Measurements from ENCODE around the gene YWHAE. TPM values are rescaled to one million over a fixed set of nuclear protein-coding genes. Genes with fewer than 3 reads are reported as not detected.
"Not testable (repeated sequence)": the region's sequence is repeated elsewhere in the genome, so short reads cannot be mapped to it uniquely, and the experiment has no call there.

The YWHAE gene
- total and polyA plus RNA-seq, 5 donors, result 366 to 570 (median 535) TPM

GRCh38 chr17:1360315-1360714, 39.7 kb downstream of the YWHAE start:
- DNase-seq, result peak in 2 of 3 donors; percentile 47 to 75
- H3K4me1 ChIP-seq (ENCODE audit: control insufficient read depth, insufficient read depth, low read length), result not testable (repeated sequence)
- ATAC-seq, result peak in 1 of 2 donors; percentile 48

GRCh38 chr17:1354030-1354429, 46.0 kb downstream of the YWHAE start:
- Histone ChIP-seq H3K9me3 (ENCODE audit: control insufficient read depth, low read length) (no peaks in the 10 kb centered on the region), H3K4me1 (ENCODE audit: control insufficient read depth, insufficient read depth, low read length) (no peaks in the 10 kb centered on the region), H3K4me3 (ENCODE audit: low read length) (no peak overlapping the region), H3K27ac (ENCODE audit: low read length) (no peak overlapping the region), H3K27me3 (ENCODE audit: control insufficient read depth, insufficient read depth) (no peaks in the 10 kb centered on the region)
- intact Hi-C loops (cut with DNase I), result no loop called here
- ATAC-seq (peak in 1 of 2 donors; percentile 54), DNase-seq (no peak)
- WGBS, result 73% methylated on average over 7 of the region's 7 CpGs

More at GRCh38 chr17:1360315-1360714, 39.7 kb downstream of the YWHAE start:
- H3K27me3 ChIP-seq (ENCODE audit: control insufficient read depth, insufficient read depth); H3K4me3 ChIP-seq (ENCODE audit: low read length); H3K27ac ChIP-seq (ENCODE audit: low read length); H3K9me3 ChIP-seq (ENCODE audit: control insufficient read depth, low read length): not testable (repeated sequence)
- intact Hi-C loops (cut with DNase I), result loop anchor here (5.0 to 10.0 kb wide), 5 partner anchors 37 to 157 kb away; partner anchors contain the start of genes CRK (in 2 of the 4) and INPP5K (in 2 of the 4)
- 32% methylated on average over 5 of the region's 5 CpGs for WGBS

DNA sequence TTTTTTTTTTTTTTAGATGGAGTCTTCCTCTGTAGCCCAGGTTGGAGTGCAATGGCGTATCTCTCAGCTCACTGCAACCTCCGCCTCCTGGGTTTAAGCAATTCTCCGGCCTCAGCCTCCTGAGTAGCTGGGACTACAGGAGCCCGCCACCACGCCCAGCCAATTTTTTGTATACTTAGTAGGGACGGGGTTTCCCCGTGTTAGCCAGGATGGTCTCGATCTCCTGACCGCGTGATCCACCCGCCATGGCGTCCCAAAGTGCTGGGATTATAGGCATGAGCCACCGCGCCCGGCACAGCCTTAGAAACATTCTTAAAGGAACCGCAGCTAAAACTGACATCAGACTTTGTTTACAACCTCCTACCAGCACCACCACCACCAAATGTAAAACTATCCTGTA, 47.5 kb downstream of the YWHAE start:
- ATAC-seq; intact Hi-C loops (cut with DNase I): not testable (repeated sequence)

DNA sequence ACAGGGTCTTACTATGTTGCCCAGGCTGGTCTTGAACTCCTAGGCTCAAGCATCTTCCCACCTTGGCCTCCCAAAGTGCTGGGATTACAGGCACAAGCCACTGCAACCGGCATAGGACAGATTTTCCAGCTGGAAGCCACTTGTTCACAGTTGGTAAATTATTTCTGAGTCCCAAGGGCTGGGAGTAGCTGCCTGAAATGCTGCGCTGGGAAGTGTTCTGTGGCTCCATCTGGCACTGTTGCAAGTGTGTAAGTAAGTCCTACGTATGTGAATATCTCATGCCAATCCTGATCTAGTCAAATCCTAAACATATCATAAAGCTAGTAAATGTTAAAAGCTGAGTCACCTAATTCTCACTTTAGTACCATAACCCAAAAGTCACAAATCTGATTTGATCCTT, 48.1 kb downstream of the YWHAE start:
- 70% methylated on average over 3 of the region's 3 CpGs for WGBS
- ATAC-seq (no peak), DNase-seq (no peak)
- H3K9me3 ChIP-seq (ENCODE audit: control insufficient read depth, low read length), result no peaks in the 10 kb centered on the region
- no peaks in the 10 kb centered on the region for H3K27me3 ChIP-seq (ENCODE audit: control insufficient read depth, insufficient read depth)
- intact Hi-C loops (cut with DNase I), result no loop called here
- no peaks in the 10 kb centered on the region for H3K4me1 ChIP-seq (ENCODE audit: control insufficient read depth, insufficient read depth, low read length)
- no peak overlapping the region for H3K27ac ChIP-seq (ENCODE audit: low read length)
- no peak overlapping the region for H3K4me3 ChIP-seq (ENCODE audit: low read length)

More for the DNA sequence above, 47.5 kb downstream of the YWHAE start:
- H3K4me3 ChIP-seq (ENCODE audit: low read length); H3K9me3 ChIP-seq (ENCODE audit: control insufficient read depth, low read length); H3K27me3 ChIP-seq (ENCODE audit: control insufficient read depth, insufficient read depth); H3K4me1 ChIP-seq (ENCODE audit: control insufficient read depth, insufficient read depth, low read length); DNase-seq; H3K27ac ChIP-seq (ENCODE audit: low read length): not testable (repeated sequence)
- WGBS, result 85% methylated on average over 16 of the region's 16 CpGs

GRCh38 chr17:1351275-1351674, 48.7 kb downstream of the YWHAE start:
- ATAC-seq, result no peak
- intact Hi-C loops (cut with DNase I), result no loop called here
- Histone ChIP-seq H3K27ac (ENCODE audit: low read length) (no peak overlapping the region), H3K4me1 (ENCODE audit: control insufficient read depth, insufficient read depth, low read length) (no peaks in the 10 kb centered on the region), H3K27me3 (ENCODE audit: control insufficient read depth, insufficient read depth) (no peaks in the 10 kb centered on the region), H3K9me3 (ENCODE audit: control insufficient read depth, low read length) (no peaks in the 10 kb centered on the region), H3K4me3 (ENCODE audit: low read length) (no peak overlapping the region)
- WGBS, result 80% methylated on average over 5 of the region's 5 CpGs
- DNase-seq, result no peak

DNA sequence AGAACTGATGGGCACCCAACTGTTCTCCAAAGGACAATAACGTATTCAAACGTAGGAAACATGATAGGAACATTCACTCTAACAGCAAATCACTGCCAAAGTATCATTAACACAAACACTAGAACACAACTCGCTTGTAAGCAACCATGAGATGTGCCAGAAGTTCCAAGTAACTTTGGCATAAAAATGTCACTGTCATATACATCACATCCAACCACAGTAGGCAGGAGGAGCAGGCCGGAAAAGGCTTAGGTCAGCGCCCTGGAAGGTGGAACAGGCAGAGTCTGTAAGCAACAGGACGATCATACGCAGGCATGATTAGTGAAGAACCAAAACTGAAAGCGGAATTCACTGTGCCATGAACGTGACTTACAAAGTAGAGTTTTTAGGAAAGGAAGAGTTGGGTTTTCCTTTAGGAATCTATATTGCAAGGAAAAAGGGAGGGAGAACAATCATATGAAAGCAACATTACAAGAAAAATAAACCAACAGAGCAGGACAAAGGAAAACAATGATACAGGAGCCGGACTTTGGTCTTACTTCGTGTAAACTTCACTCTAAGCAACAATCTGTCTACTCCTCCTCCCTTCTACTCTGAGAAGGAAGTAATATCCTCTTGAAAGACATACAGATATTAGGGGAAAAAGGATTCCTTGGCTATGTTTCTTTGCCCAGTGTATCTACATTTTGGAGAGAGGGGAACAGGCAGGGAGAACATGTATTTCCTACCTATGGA, 52.3 kb downstream of the YWHAE start:
- 31% methylated on average over 11 of the region's 11 CpGs for whole genome bisulfite sequencing
- Histone ChIP-seq H3K4me3 (ENCODE audit: low read length) (no peak overlapping the region), H3K9me3 (ENCODE audit: control insufficient read depth, low read length) (no peaks in the 10 kb centered on the region), H3K4me1 (ENCODE audit: control insufficient read depth, insufficient read depth, low read length) (peaks cover 2% of the 10 kb centered on the region), H3K27me3 (ENCODE audit: control insufficient read depth, insufficient read depth) (no peaks in the 10 kb centered on the region), H3K27ac (ENCODE audit: low read length) (peak overlapping the region; percentile 29)
- intact Hi-C loops (cut with DNase I), result no loop called here
- peak; percentile 84 to 85 for ATAC-seq
- DNase-seq, result peak in 1 of 3 donors; percentile 66

DNA sequence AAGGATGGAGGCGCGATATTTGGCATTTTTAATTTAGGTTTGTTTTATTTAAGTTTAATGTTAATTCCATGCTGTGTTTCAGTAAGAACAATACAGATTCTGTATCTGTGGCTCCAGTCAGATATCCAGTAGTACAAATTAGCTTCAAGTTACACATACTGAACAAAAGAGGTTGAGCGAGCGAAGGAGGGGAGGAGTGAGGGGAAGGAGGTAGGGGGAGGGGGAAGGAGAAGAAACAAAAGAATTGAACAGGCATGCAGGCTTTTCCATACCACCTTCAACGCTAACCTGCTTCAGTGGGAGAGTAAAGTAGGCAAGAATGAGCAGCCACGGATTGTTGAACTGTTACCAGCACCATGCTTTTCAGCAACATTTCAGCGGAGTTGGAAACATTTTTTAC, 55.5 kb downstream of the YWHAE start:
- H3K4me1 ChIP-seq (ENCODE audit: control insufficient read depth, insufficient read depth, low read length), result peaks cover 2% of the 10 kb centered on the region
- 93% methylated on average over 7 of the region's 7 CpGs for WGBS
- no peaks in the 10 kb centered on the region for H3K9me3 ChIP-seq (ENCODE audit: control insufficient read depth, low read length)
- DNase-seq (no peak), ATAC-seq (no peak)
- intact Hi-C loops (cut with DNase I), result no loop called here
- no peak overlapping the region for H3K4me3 ChIP-seq (ENCODE audit: low read length)
- no peaks in the 10 kb centered on the region for H3K27me3 ChIP-seq (ENCODE audit: control insufficient read depth, insufficient read depth)
- H3K27ac ChIP-seq (ENCODE audit: low read length), result no peak overlapping the region

- Histone ChIP-seq H3K27ac (ENCODE audit: low read length) (no peak overlapping the region), H3K4me3 (ENCODE audit: low read length) (no peak overlapping the region), H3K27me3 (ENCODE audit: control insufficient read depth, insufficient read depth) (no peaks in the 10 kb centered on the region), H3K9me3 (ENCODE audit: control insufficient read depth, low read length) (no peaks in the 10 kb centered on the region), H3K4me1 (ENCODE audit: control insufficient read depth, insufficient read depth, low read length) (peaks cover 2% of the 10 kb centered on the region)
- DNase-seq (no peak), ATAC-seq (no peak)
- intact Hi-C loops (cut with DNase I), result no loop called here
- whole genome bisulfite sequencing, result 84% methylated on average over 5 of the region's 5 CpGs
These were observed 56.5 kb downstream of the YWHAE start for GRCh38 chr17:1343554-1343953.

- DNase-seq (no peak), ATAC-seq (no peak)
- H3K27ac ChIP-seq (ENCODE audit: low read length), result no peak overlapping the region
- no peak overlapping the region for H3K4me3 ChIP-seq (ENCODE audit: low read length)
- peaks cover 2% of the 10 kb centered on the region for H3K4me1 ChIP-seq (ENCODE audit: control insufficient read depth, insufficient read depth, low read length)
- 95% methylated on average over 11 of the region's 11 CpGs for WGBS
- intact Hi-C loops (cut with DNase I), result no loop called here
- no peaks in the 10 kb centered on the region for H3K9me3 ChIP-seq (ENCODE audit: control insufficient read depth, low read length)
- no peaks in the 10 kb centered on the region for H3K27me3 ChIP-seq (ENCODE audit: control insufficient read depth, insufficient read depth)
These were observed 59.7 kb downstream of the YWHAE start for GRCh38 chr17:1340371-1340770.

DNA sequence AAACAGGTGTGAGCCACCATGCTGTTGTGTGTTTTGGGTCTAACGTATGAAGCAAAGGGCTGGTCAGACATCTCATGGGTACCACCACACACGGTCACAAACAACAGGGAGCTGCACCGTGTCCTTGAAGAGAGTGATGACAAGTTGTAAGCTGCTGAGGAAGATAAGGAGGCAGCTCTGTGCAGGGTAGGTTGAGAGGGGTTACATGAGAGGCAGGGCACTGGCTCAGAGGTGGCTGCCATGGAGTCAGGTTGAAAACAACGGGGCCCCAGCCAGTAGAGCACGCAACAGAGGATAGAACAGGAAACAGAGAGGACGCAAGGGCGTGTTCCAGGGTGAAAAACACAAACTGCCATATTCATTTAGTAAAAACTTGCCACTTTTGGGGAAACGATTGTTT, 68.3 kb downstream of the YWHAE start:
- Histone ChIP-seq H3K27me3 (ENCODE audit: control insufficient read depth, insufficient read depth) (no peaks in the 10 kb centered on the region), H3K4me1 (ENCODE audit: control insufficient read depth, insufficient read depth, low read length) (no peaks in the 10 kb centered on the region), H3K27ac (ENCODE audit: low read length) (no peak overlapping the region), H3K4me3 (ENCODE audit: low read length) (no peak overlapping the region), H3K9me3 (ENCODE audit: control insufficient read depth, low read length) (no peaks in the 10 kb centered on the region)
- ATAC-seq (peak; percentile 79 to 94), DNase-seq (peak in 1 of 3 donors; percentile 62)
- 55% methylated on average over 8 of the region's 8 CpGs for WGBS
- intact Hi-C loops (cut with DNase I), result loop anchor here (5.0 to 10.0 kb wide), 3 partner anchors 54 to 74 kb away; partner anchors contain the start of genes TRARG1 (in 4 of the 4) and BHLHA9 (in 1 of the 4)

GRCh38 chr17:1329745-1330343, 70.2 kb downstream of the YWHAE start:
- Histone ChIP-seq H3K9me3 (ENCODE audit: control insufficient read depth, low read length) (no peaks in the 10 kb centered on the region), H3K27ac (ENCODE audit: low read length) (no peak overlapping the region), H3K4me3 (ENCODE audit: low read length) (no peak overlapping the region), H3K4me1 (ENCODE audit: control insufficient read depth, insufficient read depth, low read length) (no peaks in the 10 kb centered on the region), H3K27me3 (ENCODE audit: control insufficient read depth, insufficient read depth) (no peaks in the 10 kb centered on the region)
- intact Hi-C loops (cut with DNase I), result loop anchor here (5.0 to 10.0 kb wide), 3 partner anchors 53 to 73 kb away; partner anchors contain the start of genes TRARG1 (in 4 of the 4) and BHLHA9 (in 1 of the 4)
- WGBS, result 77% methylated on average over 12 of the region's 12 CpGs
- no peak for DNase-seq
- no peak for ATAC-seq
